Liver (tissue), 9 donors: ENCODE results near the gene ZNF837. TPM values are rescaled to one million over a fixed set of nuclear protein-coding genes. Genes with fewer than 3 reads are reported as not detected.

Experiments used
- DNase-seq: peaks from one replicate; pipeline ENCODE4 v3.0.0-alpha.2; 2017; ENCODE audit warnings: low spot score
- H3K27ac ChIP-seq, 2 donors: one replicate each; pipeline ENCODE4 v1.7.0; 2013; ENCODE audit warnings: inconsistent platforms in 2 of 2, low read length in 2 of 2, control low read depth in 1 of 2, low read depth in 1 of 2, mild to moderate bottlenecking in 1 of 2
- H3K27me3 ChIP-seq, 4 donors: one replicate each; pipeline versions ENCODE4 v1.6.1 to v1.7.0; 2013; ENCODE audit warnings: low read length in 3 of 4, inconsistent platforms in 1 of 4, mild to moderate bottlenecking in 1 of 4, moderate library complexity in 1 of 4; ENCODE audit not compliant: control insufficient read depth in 4 of 4, insufficient read depth in 4 of 4
- H3K36me3 ChIP-seq, 4 donors: one replicate each; pipeline versions ENCODE4 v1.6.1 to v1.7.0; 2013; ENCODE audit warnings: low read length in 3 of 4, mild to moderate bottlenecking in 3 of 4, low read depth in 1 of 4, moderate library complexity in 1 of 4; ENCODE audit not compliant: control insufficient read depth in 4 of 4, insufficient read depth in 3 of 4
- H3K4me1 ChIP-seq, 4 donors: one replicate each; pipeline versions ENCODE4 v1.6.1 to v1.7.0; 2013; ENCODE audit warnings: low read length in 3 of 4, mild to moderate bottlenecking in 3 of 4, moderate library complexity in 1 of 4; ENCODE audit not compliant: control insufficient read depth in 4 of 4, insufficient read depth in 4 of 4
- H3K4me3 ChIP-seq, 3 donors: one replicate each; pipeline versions ENCODE4 v1.6.1 to v1.7.0; 2013; ENCODE audit warnings: low read length in 3 of 3, control low read depth in 1 of 3, low read depth in 1 of 3, mild to moderate bottlenecking in 1 of 3
- H3K9ac ChIP-seq, 2 donors: one replicate each; pipeline ENCODE4 v1.7.0; 2013; ENCODE audit warnings: low read length in 2 of 2, mild to moderate bottlenecking in 2 of 2, moderate library complexity in 2 of 2, control low read depth in 1 of 2, low read depth in 1 of 2
- H3K9me3 ChIP-seq, 4 donors: one replicate each; pipeline versions ENCODE4 v1.6.1 to v1.7.0; 2013; ENCODE audit warnings: low read length in 3 of 4; ENCODE audit not compliant: control insufficient read depth in 4 of 4
- EGR1 ChIP-seq, 2 donors: IDR thresholded peaks; 2 replicates each; pipeline ENCODE4 v1.6.1; 2016 to 2018; ENCODE audit warnings: antibody characterized with exemption in 2 of 2, low read depth in 2 of 2
- FOXA1 ChIP-seq: IDR thresholded peaks from 2 replicates; pipeline ENCODE4 v1.6.1; 2016; ENCODE audit warnings: antibody characterized with exemption
- FOXA2 ChIP-seq: IDR thresholded peaks from 2 replicates; pipeline ENCODE4 v1.6.1; 2016; ENCODE audit warnings: antibody characterized with exemption
- GABPA ChIP-seq, 2 donors: IDR thresholded peaks in 1 of 2; conservative IDR thresholded peaks in 1 of 2; 2 replicates each; pipeline ENCODE4 v1.6.1; 2016; ENCODE audit warnings: antibody characterized with exemption in 2 of 2, mild to moderate bottlenecking in 1 of 2, moderate library complexity in 1 of 2
- HNF4A ChIP-seq, 2 donors: conservative IDR thresholded peaks; 2 replicates each; pipeline ENCODE4 v1.6.1; 2016; ENCODE audit warnings: antibody characterized with exemption in 2 of 2, mild to moderate bottlenecking in 2 of 2
- HNF4G ChIP-seq: IDR thresholded peaks from 2 replicates; pipeline ENCODE4 v1.6.1; 2016; ENCODE audit warnings: antibody characterized with exemption
- JUND ChIP-seq, 2 donors: IDR thresholded peaks; 2 replicates each; pipeline ENCODE4 v1.6.1; 2016; ENCODE audit warnings: antibody characterized with exemption in 2 of 2
- NR2F2 ChIP-seq: IDR thresholded peaks from 2 replicates; pipeline ENCODE4 v1.6.1; 2016; ENCODE audit warnings: antibody characterized with exemption
- RAD21 ChIP-seq, 2 donors: IDR thresholded peaks; 2 replicates each; pipeline ENCODE4 v1.6.1; 2016; ENCODE audit warnings: antibody characterized with exemption in 2 of 2, mild to moderate bottlenecking in 2 of 2
- RXRA ChIP-seq, 2 donors: IDR thresholded peaks; 2 replicates each; pipeline ENCODE4 v1.6.1; 2017 to 2018; ENCODE audit warnings: antibody characterized with exemption in 2 of 2, mild to moderate bottlenecking in 1 of 2
- SP1 ChIP-seq: IDR thresholded peaks from 2 replicates; pipeline ENCODE4 v1.6.1; 2018; ENCODE audit warnings: antibody characterized with exemption, mild to moderate bottlenecking
- TAF1 ChIP-seq: conservative IDR thresholded peaks from 2 replicates; pipeline ENCODE4 v1.6.1; 2016; ENCODE audit warnings: antibody characterized with exemption, mild to moderate bottlenecking
- YY1 ChIP-seq: IDR thresholded peaks from 2 replicates; pipeline ENCODE4 v1.6.1; 2016; ENCODE audit warnings: antibody characterized with exemption, mild to moderate bottlenecking
- ZBTB33 ChIP-seq: IDR thresholded peaks from 2 replicates; pipeline ENCODE4 v1.6.1; 2016; ENCODE audit warnings: antibody characterized with exemption
- WGBS: extraction: QIAGEN DNeasy Blood & Tissue Kit; methylation state at CpG from one replicate; pipeline ENCODE4 v1.1.7; 2013; 5-methylcytosine and 5-hydroxymethylcytosine counted together
- polyA plus RNA-seq, 2 donors: library from polyadenylated mRNA; stranded (reverse) in 1 of 2; unstranded in 1 of 2; fragments of 200-250 nt in 1 of 2; fragments of >200 nt in 1 of 2; fragmentation: Nextera tagmentation in 1 of 2; extraction: Ambion mirVana in 1 of 2; gene quantifications; one replicate each; pipeline versions ENCODE4 v1.2.1 to v1.2.3, GENCODE V29; 2013 to 2015
- total RNA-seq, 2 donors: library from RNA; depleted of rRNA; stranded (reverse); fragments of >200 nt; gene quantifications; one replicate each; pipeline ENCODE4 v1.2.3, GENCODE V29; 2014
- TF ChIP-seq, protein P1 (sequence below): IDR thresholded peaks from 2 replicates; pipeline ENCODE4 v1.6.1; 2016; ENCODE audit warnings: antibody characterized with exemption
- TF ChIP-seq, protein P2 (sequence below): IDR thresholded peaks from 2 replicates; pipeline ENCODE4 v1.6.1; 2016; ENCODE audit warnings: antibody characterized with exemption
- TF ChIP-seq, protein P3 (sequence below): IDR thresholded peaks from 2 replicates; pipeline ENCODE4 v1.6.1; 2016; ENCODE audit warnings: antibody characterized with exemption, mild to moderate bottlenecking
- donor health status: healthy.
- donor health status: healthy.
- donor health status: healthy.
- donor health status: healthy.
- donor health status: healthy.

The ZNF837 gene
- total and polyA plus RNA-seq, 4 donors, result 0.54 to 3.6 (median 2.3) TPM

DNA sequence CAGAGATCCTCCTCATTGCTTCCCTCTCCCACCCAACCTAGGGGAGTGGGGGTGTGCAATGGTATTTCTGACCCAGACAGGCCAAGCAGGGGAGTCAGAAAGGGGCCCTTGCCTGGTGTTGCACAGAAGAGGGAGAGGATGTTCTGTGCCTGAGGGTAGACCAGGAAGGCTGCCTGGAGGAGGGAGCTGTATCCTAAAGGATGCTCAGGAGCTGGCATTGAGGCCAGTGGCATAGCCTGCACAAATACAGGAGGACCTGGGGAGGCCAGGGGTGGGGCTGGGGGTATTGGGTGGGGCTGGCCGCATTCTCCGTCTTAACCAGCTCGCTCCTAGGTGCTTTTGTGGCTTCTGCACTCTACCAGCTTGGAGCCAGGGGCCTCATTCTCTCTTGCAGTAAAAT lies 19.1 kb upstream of the ZNF837 start:
- H3K36me3 ChIP-seq, result peaks cover 0 to 3% (median 1%) of the 10 kb centered on the region in 4 donors
- DNase-seq, result no peak
- no peak overlapping the region for H3K4me3 ChIP-seq
- H3K4me1 ChIP-seq, result peaks cover 6 to 22% (median 18%) of the 10 kb centered on the region in 4 donors
- WGBS, result 100% methylated on average over 3 of the region's 3 CpGs
- no peaks in the 10 kb centered on the region for H3K9me3 ChIP-seq
- no peak overlapping the region for H3K27ac ChIP-seq
- H3K9ac ChIP-seq, result no peak overlapping the region
- H3K27me3 ChIP-seq, result peaks cover 0 to 5% (median 0%) of the 10 kb centered on the region in 4 donors
- no peak for TF ChIP-seq HNF4A (conservative IDR thresholded peaks at IDR 0.05)
- TF ChIP-seq SP1, result no peak
- TF ChIP-seq, protein P1, sequence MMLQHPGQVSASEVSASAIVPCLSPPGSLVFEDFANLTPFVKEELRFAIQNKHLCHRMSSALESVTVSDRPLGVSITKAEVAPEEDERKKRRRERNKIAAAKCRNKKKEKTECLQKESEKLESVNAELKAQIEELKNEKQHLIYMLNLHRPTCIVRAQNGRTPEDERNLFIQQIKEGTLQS, result no peak
- no peak for TF ChIP-seq RXRA (IDR thresholded peaks at IDR 0.05)
- TF ChIP-seq FOXA2, result no peak
- no peak for TF ChIP-seq ZBTB33
- no peak for TF ChIP-seq JUND (IDR thresholded peaks at IDR 0.05)
- no peak for TF ChIP-seq RAD21 (IDR thresholded peaks at IDR 0.05)
- no peak for TF ChIP-seq HNF4G

DNA sequence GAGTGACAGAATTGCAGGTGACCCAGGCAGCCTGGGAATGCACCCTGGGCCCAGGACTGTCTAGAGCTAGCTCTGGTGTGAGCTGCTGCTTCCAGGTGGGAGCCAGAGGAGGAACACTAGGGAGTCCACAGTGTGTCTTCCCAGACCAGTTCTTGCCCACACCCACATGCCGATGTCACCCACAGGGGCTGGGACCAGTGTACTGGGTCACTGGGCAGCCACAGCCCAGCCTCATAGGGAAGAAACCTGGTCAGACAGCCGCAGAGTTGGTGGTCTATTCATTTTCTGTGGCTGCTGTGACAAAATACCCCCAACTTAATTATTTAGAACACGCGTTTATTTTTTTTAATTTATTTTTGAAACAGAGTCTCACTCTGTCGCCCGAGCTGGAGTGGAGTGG lies 17.7 kb upstream of the ZNF837 start:
- 95% methylated on average over 6 of the region's 6 CpGs for WGBS
- Histone ChIP-seq H3K4me1 (peaks cover 6 to 22% (median 15%) of the 10 kb centered on the region in 4 donors), H3K9ac (no peak overlapping the region), H3K36me3 (peaks cover 8 to 17% (median 11%) of the 10 kb centered on the region in 4 donors), H3K27me3 (peaks cover 0 to 5% (median 0%) of the 10 kb centered on the region in 4 donors), H3K27ac (no peak overlapping the region), H3K9me3 (no peaks in the 10 kb centered on the region), H3K4me3 (no peak overlapping the region)
- TF ChIP-seq GABPA (IDR thresholded peaks at IDR 0.05 in 1 of 2, conservative IDR thresholded peaks at IDR 0.05 in 1 of 2) (no peak), HNF4A (conservative IDR thresholded peaks at IDR 0.05) (no peak), FOXA1 (no peak), RXRA (IDR thresholded peaks at IDR 0.05) (no peak), RAD21 (IDR thresholded peaks at IDR 0.05) (no peak), NR2F2 (no peak), EGR1 (IDR thresholded peaks at IDR 0.05; ENCODE audit: low read depth in 2 of 2) (no peak), SP1 (no peak), ZBTB33 (no peak), YY1 (no peak), HNF4G (no peak), TAF1 (no peak), FOXA2 (no peak)
- TF ChIP-seq, protein P2, sequence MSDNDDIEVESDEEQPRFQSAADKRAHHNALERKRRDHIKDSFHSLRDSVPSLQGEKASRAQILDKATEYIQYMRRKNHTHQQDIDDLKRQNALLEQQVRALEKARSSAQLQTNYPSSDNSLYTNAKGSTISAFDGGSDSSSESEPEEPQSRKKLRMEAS, result no peak
- TF ChIP-seq, protein P3, sequence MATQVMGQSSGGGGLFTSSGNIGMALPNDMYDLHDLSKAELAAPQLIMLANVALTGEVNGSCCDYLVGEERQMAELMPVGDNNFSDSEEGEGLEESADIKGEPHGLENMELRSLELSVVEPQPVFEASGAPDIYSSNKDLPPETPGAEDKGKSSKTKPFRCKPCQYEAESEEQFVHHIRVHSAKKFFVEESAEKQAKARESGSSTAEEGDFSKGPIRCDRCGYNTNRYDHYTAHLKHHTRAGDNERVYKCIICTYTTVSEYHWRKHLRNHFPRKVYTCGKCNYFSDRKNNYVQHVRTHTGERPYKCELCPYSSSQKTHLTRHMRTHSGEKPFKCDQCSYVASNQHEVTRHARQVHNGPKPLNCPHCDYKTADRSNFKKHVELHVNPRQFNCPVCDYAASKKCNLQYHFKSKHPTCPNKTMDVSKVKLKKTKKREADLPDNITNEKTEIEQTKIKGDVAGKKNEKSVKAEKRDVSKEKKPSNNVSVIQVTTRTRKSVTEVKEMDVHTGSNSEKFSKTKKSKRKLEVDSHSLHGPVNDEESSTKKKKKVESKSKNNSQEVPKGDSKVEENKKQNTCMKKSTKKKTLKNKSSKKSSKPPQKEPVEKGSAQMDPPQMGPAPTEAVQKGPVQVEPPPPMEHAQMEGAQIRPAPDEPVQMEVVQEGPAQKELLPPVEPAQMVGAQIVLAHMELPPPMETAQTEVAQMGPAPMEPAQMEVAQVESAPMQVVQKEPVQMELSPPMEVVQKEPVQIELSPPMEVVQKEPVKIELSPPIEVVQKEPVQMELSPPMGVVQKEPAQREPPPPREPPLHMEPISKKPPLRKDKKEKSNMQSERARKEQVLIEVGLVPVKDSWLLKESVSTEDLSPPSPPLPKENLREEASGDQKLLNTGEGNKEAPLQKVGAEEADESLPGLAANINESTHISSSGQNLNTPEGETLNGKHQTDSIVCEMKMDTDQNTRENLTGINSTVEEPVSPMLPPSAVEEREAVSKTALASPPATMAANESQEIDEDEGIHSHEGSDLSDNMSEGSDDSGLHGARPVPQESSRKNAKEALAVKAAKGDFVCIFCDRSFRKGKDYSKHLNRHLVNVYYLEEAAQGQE, result no peak
- TF ChIP-seq, protein P1, result no peak
- no peak for DNase-seq
